IPS-11a (cell line): ENCODE results near the gene AFAP1.

Source experiments
- H3K4me3 ChIP-seq: one replicate; pipeline ENCODE4 v1.5.1; 2013; ENCODE audit warnings: low read depth, low read length, control low read depth

AFAP1 gene

DNA sequence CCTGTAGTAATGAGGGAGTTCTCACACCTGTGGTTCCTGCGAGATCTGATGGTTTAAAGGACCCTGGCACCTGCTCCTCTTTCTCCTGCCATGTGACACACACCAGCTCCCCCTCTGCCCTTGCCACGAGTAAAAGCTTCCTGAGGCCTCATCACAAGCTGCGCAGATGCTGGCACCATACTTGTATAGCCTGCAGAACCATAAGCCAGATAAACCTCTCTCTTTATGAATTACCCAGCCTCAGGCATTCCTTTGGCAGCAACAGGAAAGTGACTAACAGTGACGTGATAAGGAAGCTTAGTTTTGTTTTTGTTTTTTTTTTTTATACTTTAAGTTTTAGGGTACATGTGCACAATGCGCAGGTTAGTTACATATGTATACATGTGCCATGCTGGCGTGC lies 130.9 kb downstream of the AFAP1 start:
- no peak overlapping the region for H3K4me3 ChIP-seq

- H3K4me3 ChIP-seq: no peak overlapping the region
These were observed 131.5 kb downstream of the AFAP1 start for GRCh38 chr4:7808181-7808580.

GRCh38 chr4:7807351-7807921 lies 132.2 kb downstream of the AFAP1 start:
- no peak overlapping the region for H3K4me3 ChIP-seq

- H3K4me3 ChIP-seq: no peak overlapping the region
These were observed 133.1 kb downstream of the AFAP1 start for GRCh38 chr4:7806338-7807090.

GRCh38 chr4:7805533-7806337 lies 133.9 kb downstream of the AFAP1 start:
- H3K4me3 ChIP-seq: no peak overlapping the region

- H3K4me3 ChIP-seq: no peak overlapping the region
These were observed 134.8 kb downstream of the AFAP1 start for GRCh38 chr4:7804756-7805385.

GRCh38 chr4:7803992-7804755 lies 135.5 kb downstream of the AFAP1 start:
- H3K4me3 ChIP-seq: no peak overlapping the region

- no peak overlapping the region for H3K4me3 ChIP-seq
These were observed 136.3 kb downstream of the AFAP1 start for GRCh38 chr4:7803371-7803770.

DNA sequence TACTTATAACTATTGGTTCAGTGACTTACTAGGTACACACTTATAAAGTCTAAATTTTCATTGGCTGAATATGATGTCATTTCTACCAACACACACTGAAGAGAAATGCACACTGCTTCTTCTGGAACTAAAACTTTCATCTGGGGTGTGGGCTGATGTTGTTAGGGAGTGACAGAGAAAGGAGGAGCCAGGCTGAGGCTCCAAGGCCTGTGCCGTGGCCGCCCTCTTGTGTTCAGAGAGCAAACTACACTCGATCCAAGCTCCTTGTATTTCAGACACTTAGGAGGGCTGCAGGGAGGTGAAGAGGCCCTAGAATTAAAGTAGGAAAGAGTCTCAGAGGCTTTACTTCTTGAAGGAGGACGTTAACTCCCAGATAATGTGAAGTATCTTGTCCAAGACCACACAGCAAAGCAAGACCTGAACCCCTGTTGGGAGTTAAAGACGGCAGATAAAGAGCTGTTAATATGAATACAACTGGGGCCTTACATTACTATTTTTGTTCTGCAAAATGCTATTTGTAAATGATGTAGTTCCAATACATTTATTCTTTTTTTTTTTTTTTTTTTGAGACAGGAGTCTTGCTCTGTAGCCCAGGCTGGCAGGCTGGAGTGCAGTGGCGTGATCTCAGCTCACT lies 137.5 kb downstream of the AFAP1 start:
- H3K4me3 ChIP-seq: no peak overlapping the region

GRCh38 chr4:7801641-7802040 lies 138.0 kb downstream of the AFAP1 start:
- no peak overlapping the region for H3K4me3 ChIP-seq

GRCh38 chr4:7801001-7801400 lies 138.7 kb downstream of the AFAP1 start:
- no peak overlapping the region for H3K4me3 ChIP-seq

DNA sequence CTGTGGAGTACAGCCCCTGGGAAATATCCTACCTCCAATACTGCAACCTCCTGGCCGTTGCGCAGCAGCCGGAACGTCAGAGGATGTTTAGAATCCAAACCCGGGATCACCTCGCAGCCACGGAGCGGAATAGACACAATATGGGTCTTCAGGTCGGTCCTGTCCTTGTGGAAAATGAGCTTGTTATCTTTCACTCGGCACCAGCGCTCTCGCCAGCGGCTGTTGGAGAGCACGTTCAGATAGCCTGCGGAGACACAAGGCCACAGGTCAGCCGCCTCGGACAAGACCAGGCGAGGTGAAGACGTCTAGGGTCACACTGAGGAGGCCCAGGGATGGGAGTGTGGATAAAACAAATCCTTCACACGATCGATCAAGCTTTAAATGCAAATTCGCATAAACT lies 139.3 kb downstream of the AFAP1 start:
- no peak overlapping the region for H3K4me3 ChIP-seq

DNA sequence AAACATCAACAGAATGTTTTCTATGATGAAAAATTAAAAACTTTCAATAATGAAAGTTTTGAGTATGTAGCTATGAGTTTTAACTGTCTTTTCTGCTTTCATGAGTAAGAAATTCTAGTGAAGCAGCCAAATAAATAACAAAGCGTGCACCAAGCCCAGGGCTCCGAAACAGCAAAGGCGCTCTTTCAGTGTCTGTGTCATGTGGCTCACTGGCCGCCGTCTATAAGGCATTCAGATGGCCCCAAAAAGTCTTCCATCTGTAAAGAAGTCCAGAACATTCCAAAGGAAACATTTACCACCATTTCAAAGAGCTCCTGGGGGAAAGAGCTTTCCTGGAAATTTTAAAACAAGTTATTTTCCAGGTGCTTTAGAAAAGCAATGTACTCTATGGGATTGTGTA lies 139.9 kb downstream of the AFAP1 start:
- H3K4me3 ChIP-seq: no peak overlapping the region

GRCh38 chr4:7799306-7799705 lies 140.4 kb downstream of the AFAP1 start:
- no peak overlapping the region for H3K4me3 ChIP-seq

DNA sequence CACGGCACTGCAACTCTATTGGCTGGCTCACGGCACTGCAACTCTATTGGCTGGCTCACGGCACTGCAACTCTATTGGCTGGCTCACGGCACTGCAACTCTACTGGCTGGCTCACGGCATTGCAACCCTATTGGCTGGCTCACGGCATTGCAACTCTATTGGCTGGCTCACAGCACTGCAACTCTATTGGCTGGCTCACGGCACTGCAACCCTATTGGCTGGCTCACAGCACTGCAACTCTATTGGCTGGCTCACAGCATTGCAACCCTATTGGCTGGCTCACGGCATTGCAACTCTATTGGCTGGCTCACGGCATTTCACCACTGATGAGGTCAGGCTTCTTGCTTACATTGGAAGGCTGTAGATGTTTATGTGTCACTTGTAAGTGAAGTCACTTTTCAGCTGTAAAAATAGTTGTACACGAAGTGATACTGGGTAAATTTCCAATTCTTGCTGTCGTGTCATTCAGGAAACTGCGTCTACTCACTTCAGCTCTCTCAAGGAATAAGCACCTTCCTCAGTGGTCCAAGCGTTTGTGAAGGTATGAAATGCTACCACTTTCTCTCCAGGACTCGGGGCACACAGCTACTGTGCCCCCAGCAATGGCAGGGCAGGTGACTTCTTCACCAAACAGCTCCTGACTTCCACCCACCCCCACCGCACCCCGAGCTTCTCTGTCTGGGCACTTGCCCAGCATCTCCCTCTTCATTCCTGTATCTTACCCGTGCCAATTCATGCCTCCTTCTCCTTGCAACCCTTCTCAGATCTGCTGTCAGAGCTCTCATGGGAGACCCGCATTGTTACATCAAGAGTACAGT lies 141.3 kb downstream of the AFAP1 start:
- no peak overlapping the region for H3K4me3 ChIP-seq

DNA sequence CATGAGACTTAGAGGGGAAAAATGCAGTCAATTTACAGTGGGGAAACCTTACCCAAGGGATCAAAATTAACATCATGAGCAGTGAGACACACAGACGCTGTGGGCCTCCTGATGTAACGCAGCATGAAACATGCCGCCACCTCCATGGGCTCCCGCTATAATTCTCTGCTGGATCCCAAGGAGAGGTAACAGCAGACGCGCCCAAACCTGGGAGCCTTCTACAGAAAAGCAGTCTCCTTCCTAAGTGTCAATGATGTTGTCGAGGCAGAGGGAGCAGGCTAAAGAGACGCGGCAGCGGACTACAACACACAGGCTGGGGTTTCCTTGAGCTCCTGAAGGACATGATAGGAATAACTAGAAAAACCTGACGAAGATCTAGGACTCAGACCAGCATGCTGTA lies 142.3 kb downstream of the AFAP1 start:
- H3K4me3 ChIP-seq: no peak overlapping the region

- H3K4me3 ChIP-seq: no peak overlapping the region
These were observed 143.7 kb downstream of the AFAP1 start for GRCh38 chr4:7795983-7796382.

GRCh38 chr4:7793186-7793585 lies 146.5 kb downstream of the AFAP1 start:
- H3K4me3 ChIP-seq: no peak overlapping the region

DNA sequence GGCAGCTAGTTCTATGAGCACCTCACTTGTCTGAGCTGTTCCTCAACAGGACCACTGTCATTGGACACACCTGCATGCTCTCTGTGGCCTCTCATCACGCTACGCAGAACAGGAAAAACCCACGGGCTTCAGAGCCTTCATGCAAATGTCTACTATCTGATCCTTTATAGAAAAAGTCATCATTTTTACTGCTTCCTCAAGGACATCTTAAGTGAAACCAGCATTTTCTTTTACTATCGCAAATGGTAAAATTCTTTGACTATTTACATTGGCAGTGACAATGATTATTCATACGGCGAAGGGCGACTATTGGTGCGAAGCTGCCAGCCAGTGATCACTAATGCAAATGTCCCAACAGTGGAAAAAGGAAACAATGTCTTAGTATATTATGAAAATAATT lies 147.0 kb downstream of the AFAP1 start:
- no peak overlapping the region for H3K4me3 ChIP-seq

DNA sequence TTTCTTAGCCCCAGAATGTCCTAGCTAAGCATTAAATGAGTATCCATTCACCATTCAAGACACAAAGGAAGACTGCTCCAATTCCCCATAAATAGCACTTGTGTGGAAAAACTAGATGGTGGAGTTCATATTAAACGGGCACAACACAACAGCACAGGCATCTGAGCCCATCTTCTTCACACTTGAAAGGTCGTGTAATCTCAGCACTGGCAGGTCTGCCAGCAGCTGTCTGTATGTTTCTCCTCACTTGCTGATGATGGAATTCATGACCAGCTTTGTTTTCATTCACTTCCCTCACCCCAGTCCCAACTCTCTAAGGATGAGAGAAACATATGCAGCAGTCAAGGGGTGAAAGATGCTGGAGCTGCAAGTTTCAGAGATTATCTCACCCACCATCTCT lies 148.7 kb downstream of the AFAP1 start:
- H3K4me3 ChIP-seq: no peak overlapping the region
